Measurements from ENCODE around the gene FBXL7. TPM values are rescaled to one million over a fixed set of nuclear protein-coding genes. Genes with fewer than 3 reads are reported as not detected.
A peak's percentile ranks its signal among the peaks of the same experiment; 100 is the strongest.

Gene FBXL7
- total and polyA plus RNA-seq, 2 of the 8 experiments (the other 6 are each of a cell fraction or from before 2014, with no cell fraction given) = 17.7 to 17.8 TPM

DNA sequence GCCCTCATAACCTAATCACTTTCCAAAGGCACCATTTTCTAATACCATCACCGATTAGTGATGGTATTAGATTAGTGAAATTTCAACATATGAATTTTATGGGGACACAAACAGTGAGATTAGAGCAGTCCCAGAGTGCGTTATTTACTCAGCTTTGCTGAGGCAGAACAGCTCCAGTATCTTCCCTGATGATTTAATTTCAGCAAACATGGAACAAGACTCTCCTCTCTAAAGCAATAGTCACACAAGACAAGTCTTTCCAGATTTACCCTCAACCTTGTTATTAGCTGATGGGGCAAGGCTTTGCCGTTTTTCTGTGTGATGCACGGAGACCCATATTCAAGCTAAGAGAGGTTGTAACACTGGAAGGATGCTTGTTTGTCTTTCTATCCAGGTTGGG lies 333.4 kb downstream of the FBXL7 start:
- peaks cover 0 to 2% (median 0%) of the 10 kb centered on the region in 4 experiments; a peak in 2 of 7 replicates for H3K4me1 ChIP-seq (replicated peaks in 1 of 4; ENCODE audit: control insufficient read depth in 3 of 4, insufficient read depth in 4 of 4, low read length in 3 of 4)
- FAIRE-seq = no peak
- H3K23me2 ChIP-seq (ENCODE audit: low read depth, low read length) = no peaks in the 10 kb centered on the region
- no peak overlapping the region for H2BK120ac ChIP-seq (replicated peaks; ENCODE audit: low read depth, low read length)
- no peak overlapping the region for H4K5ac ChIP-seq (ENCODE audit: insufficient read length, low read depth, low read length)
- H3K4me3 ChIP-seq (ENCODE audit: extremely low read depth in 1 of 4, insufficient read depth in 2 of 4, low read depth in 3 of 4, low read length in 4 of 4) = no peak overlapping the region
- peaks cover 0 to 3% of the 10 kb centered on the region in 2 experiments; a peak in 1 of 4 replicates for H3K79me2 ChIP-seq (ENCODE audit: control insufficient read depth in 1 of 2, insufficient read depth in 2 of 2, low read length in 2 of 2)
- ChIA-PET CTCF (ENCODE audit: partially characterized antibody) (interaction anchor here (0.7 to 1.6 kb wide), 2 partner anchors 9 to 450 kb away, joined by 3 to 4 read pairs; no protein-coding TSS in a partner anchor), POLR2A (ENCODE audit: partially characterized antibody) (no interaction called here)
- H2BK20ac ChIP-seq (ENCODE audit: low read length) = no peak overlapping the region
- no peak overlapping the region for H3K14ac ChIP-seq (ENCODE audit: insufficient read length)
- no peak overlapping the region for H3K56ac ChIP-seq (replicated peaks; ENCODE audit: insufficient read length, low read depth, low read length)
- H3K36me3 ChIP-seq (ENCODE audit: control insufficient read depth in 2 of 4, insufficient read depth in 4 of 4, low read length in 3 of 4) = no peaks in the 10 kb centered on the region
- H3K79me1 ChIP-seq (ENCODE audit: low read depth, low read length) = no peaks in the 10 kb centered on the region
- H3K23ac ChIP-seq (ENCODE audit: insufficient read length) = no peak overlapping the region
- no peak overlapping the region for H2AFZ ChIP-seq (ENCODE audit: low read length)
- no peak overlapping the region for H4K8ac ChIP-seq (ENCODE audit: extremely low read depth, insufficient read depth, low read length)
- H3K18ac ChIP-seq (ENCODE audit: extremely low read depth, low read length) = 0 out of 2 replicates have a peak overlapping the region, but pooled peaks have one; percentile 4
- H3K27ac ChIP-seq (ENCODE audit: low read depth, low read length) = no peak overlapping the region
- H2BK5ac ChIP-seq (ENCODE audit: low read depth, low read length) = no peak overlapping the region
- no peak for DNase-seq (ENCODE audit: low read depth in 1 of 2, low spot score in 2 of 2)
- no peak overlapping the region for H4K91ac ChIP-seq (replicated peaks; ENCODE audit: insufficient read length, low read length)
- H3K9ac ChIP-seq (replicated peaks in 1 of 4; ENCODE audit: extremely low read depth in 1 of 4, low read depth in 3 of 4, low read length in 3 of 4) = no peak overlapping the region
- H4K20me1 ChIP-seq (replicated peaks in 1 of 2; ENCODE audit: control insufficient read depth in 1 of 2, insufficient read depth in 2 of 2, low read length in 2 of 2) = no peaks in the 10 kb centered on the region
- WGBS, 2 experiments (ENCODE audit: extremely low coverage in 1 of 2, insufficient coverage in 1 of 2, insufficient read length in 1 of 2, insufficient replicate concordance in 2 of 2, low coverage in 1 of 2, low lambda C conversion rate in 2 of 2, missing lambda C conversion rate in 1 of 2) = 90% methylated on average over 4 of the region's 4 CpGs; no CpG with 5 or more reads in 1 of the 2 experiments
- no peak overlapping the region for H3K4me2 ChIP-seq (ENCODE audit: insufficient read depth in 1 of 2, low read depth in 2 of 2, low read length in 2 of 2)
- no peaks in the 10 kb centered on the region for H3K27me3 ChIP-seq (replicated peaks in 1 of 4; ENCODE audit: control insufficient read depth in 3 of 4, extremely low read depth in 1 of 4, insufficient read depth in 3 of 4, low read length in 3 of 4)
- H3K9me3 ChIP-seq (ENCODE audit: insufficient read depth in 2 of 2, low read depth in 1 of 2, low read length in 1 of 2) = 0 out of 4 replicates have a peak, but pooled peaks cover 0 to 2% of the 10 kb centered on the region in 2 experiments
- H3K4ac ChIP-seq (replicated peaks; ENCODE audit: insufficient read length, low read depth, low read length) = no peak overlapping the region
- no peak overlapping the region for H2BK15ac ChIP-seq (ENCODE audit: low read length)
- no peak overlapping the region for H2BK12ac ChIP-seq (ENCODE audit: low read depth, low read length)
- no peak overlapping the region for H2AK5ac ChIP-seq (ENCODE audit: low read depth, low read length)
- TF ChIP-seq YY1 (IDR thresholded peaks at IDR 0.05; ENCODE audit: low read depth, low read length) (no peak), CHD1 (IDR thresholded peaks at IDR 0.05; ENCODE audit: low read depth, low read length) (no peak), CHD2 (IDR thresholded peaks at IDR 0.05; ENCODE audit: low read length) (no peak), SAP30 (IDR thresholded peaks at IDR 0.05; ENCODE audit: insufficient read depth, insufficient replicate concordance, low read length) (no peak), RAD21 (IDR thresholded peaks at IDR 0.05 in 1 of 2, conservative IDR thresholded peaks at IDR 0.05 in 1 of 2; ENCODE audit: low read depth in 2 of 2, low read length in 2 of 2) (no peak), SP2 (IDR thresholded peaks at IDR 0.05; ENCODE audit: low read length) (no peak), JUN (IDR thresholded peaks at IDR 0.05; ENCODE audit: low read depth, low read length) (no peak), PHF8 (conservative IDR thresholded peaks at IDR 0.05; ENCODE audit: low read depth, low read length) (no peak), BACH1 (IDR thresholded peaks at IDR 0.05; ENCODE audit: low read length) (no peak), POU5F1 (IDR thresholded peaks at IDR 0.05; ENCODE audit: low read depth, low read length) (no peak), TAF7 (optimal IDR thresholded peaks at IDR 0.05; ENCODE audit: borderline replicate concordance, low read depth, low read length) (no peak), GTF2F1 (IDR thresholded peaks at IDR 0.05; ENCODE audit: borderline replicate concordance, low read depth, low read length) (no peak), SIX5 (IDR thresholded peaks at IDR 0.05; ENCODE audit: low read depth, low read length) (no peak)
- TF ChIP-seq, protein P1, sequence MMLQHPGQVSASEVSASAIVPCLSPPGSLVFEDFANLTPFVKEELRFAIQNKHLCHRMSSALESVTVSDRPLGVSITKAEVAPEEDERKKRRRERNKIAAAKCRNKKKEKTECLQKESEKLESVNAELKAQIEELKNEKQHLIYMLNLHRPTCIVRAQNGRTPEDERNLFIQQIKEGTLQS (IDR thresholded peaks at IDR 0.05; ENCODE audit: insufficient read depth, low read depth, low read length) = no peak

Data from H1 (cell line).